HepG2 (cell line): ENCODE data around the gene CGNL1.

ENCODE experiments used
- CBX5 ChIP-seq: sonication (generic); formaldehyde crosslinking; IDR thresholded peaks from 2 replicates; pipeline ENCODE4 v1.4.0; 2020; ENCODE audit warnings: missing genetic modification reagents, borderline replicate concordance
- NCOR1 ChIP-seq: fragments of 200-600 bp; sonication (generic); IDR thresholded peaks from 2 replicates; pipeline ENCODE4 v1.7.0; 2017; ENCODE audit warnings: antibody characterized with exemption, low read length, borderline replicate concordance
- ZNF12 ChIP-seq: sonication (generic); formaldehyde crosslinking; IDR thresholded peaks from 2 replicates; pipeline ENCODE4 v1.5.0; 2020; ENCODE audit warnings: missing genetic modification reagents
- TF ChIP-seq, protein P1 (sequence below): sonication (generic); formaldehyde crosslinking; IDR thresholded peaks from 2 replicates; pipeline ENCODE4 v1.5.0; 2020; ENCODE audit warnings: mild to moderate bottlenecking, missing genetic modification reagents, moderate library complexity

- TF ChIP-seq ZNF12 (CRISPR knock-in tag) (no peak), NCOR1 (no peak), CBX5 (no peak)
- TF ChIP-seq, protein P1, sequence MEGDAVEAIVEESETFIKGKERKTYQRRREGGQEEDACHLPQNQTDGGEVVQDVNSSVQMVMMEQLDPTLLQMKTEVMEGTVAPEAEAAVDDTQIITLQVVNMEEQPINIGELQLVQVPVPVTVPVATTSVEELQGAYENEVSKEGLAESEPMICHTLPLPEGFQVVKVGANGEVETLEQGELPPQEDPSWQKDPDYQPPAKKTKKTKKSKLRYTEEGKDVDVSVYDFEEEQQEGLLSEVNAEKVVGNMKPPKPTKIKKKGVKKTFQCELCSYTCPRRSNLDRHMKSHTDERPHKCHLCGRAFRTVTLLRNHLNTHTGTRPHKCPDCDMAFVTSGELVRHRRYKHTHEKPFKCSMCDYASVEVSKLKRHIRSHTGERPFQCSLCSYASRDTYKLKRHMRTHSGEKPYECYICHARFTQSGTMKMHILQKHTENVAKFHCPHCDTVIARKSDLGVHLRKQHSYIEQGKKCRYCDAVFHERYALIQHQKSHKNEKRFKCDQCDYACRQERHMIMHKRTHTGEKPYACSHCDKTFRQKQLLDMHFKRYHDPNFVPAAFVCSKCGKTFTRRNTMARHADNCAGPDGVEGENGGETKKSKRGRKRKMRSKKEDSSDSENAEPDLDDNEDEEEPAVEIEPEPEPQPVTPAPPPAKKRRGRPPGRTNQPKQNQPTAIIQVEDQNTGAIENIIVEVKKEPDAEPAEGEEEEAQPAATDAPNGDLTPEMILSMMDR (CRISPR knock-in tag), result no peak
These were observed 3.2 kb downstream of the CGNL1 start for GRCh38 chr15:57379487-57379886.
